K562 (cell line): ENCODE results near the gene RNLS. TPM values are rescaled to one million over a fixed set of nuclear protein-coding genes. Genes with fewer than 3 reads are reported as not detected.

Experiments
- ATAC-seq: fragments of 200-7000 bp; cut with Tn5 transposase; 3 replicates; pipeline ENCODE4 v1.9.1; 2020; ENCODE audit warnings: moderate library complexity
- BruUV-seq: library from RNA; stranded (reverse); fragments of 400-500 nt; replicated peaks from 2 replicates; lab custom pipeline; 2021; lab: Mats Ljungman, UMichigan
- CTCF ChIA-PET: fragments of 300-600 bp; formaldehyde crosslinking; extraction: SDS; loops from one replicate; lab custom pipeline; 2021; ENCODE audit warnings: low intra/inter-chr PET ratio; lab: Yijun Ruan, JAX
- POLR2A ChIA-PET: fragments of 300-600, 350-650 bp; sonication (Branson Sonifier 250); formaldehyde crosslinking; extraction: SDS; loops from one replicate; lab custom pipeline; 2021; ENCODE audit warnings: antibody characterized with exemption, inconsistent platforms; lab: Yijun Ruan, JAX
- DNase-seq, 4 experiments: peaks; one replicate each; pipeline versions ENCODE4 v3.0.0 to v3.0.0-alpha.2; 2011 to 2018; ENCODE audit warnings: low spot score in 3 of 4, mixed read lengths in 3 of 4; ENCODE audit errors: extremely low read depth in 1 of 4
- FAIRE-seq: peaks from 2 replicates; lab custom pipeline; 2011; peaks lifted over from hg19 to GRCh38; lab: Jason Lieb, UNC
- H2AFZ ChIP-seq: 2 replicates; pipeline ENCODE4 v1.6.0; 2011; ENCODE audit warnings: low read depth, low read length, control low read depth, inconsistent platforms
- H3K27ac ChIP-seq: fragments of 200-600 bp; 3 replicates; pipeline ENCODE4 v1.8.0; 2011; ENCODE audit warnings: low read depth, mild to moderate bottlenecking, control low read depth, inconsistent platforms, low read length, moderate library complexity, mixed read lengths; ENCODE audit errors: extremely low read depth
- H3K27me3 ChIP-seq, 2 experiments: fragments of 300-600 bp in 1 of 2; 2 replicates in 1 of 2; 3 replicates in 1 of 2; pipeline versions ENCODE4 v1.6.0 to v1.8.0; 2011; ENCODE audit warnings: inconsistent platforms in 2 of 2, low read length in 2 of 2, mild to moderate bottlenecking in 1 of 2, mixed read lengths in 1 of 2, moderate library complexity in 1 of 2; ENCODE audit not compliant: control insufficient read depth in 2 of 2, insufficient read depth in 2 of 2
- H3K36me3 ChIP-seq: fragments of 300-600 bp; 3 replicates; pipeline ENCODE4 v1.8.0; 2011; ENCODE audit warnings: mild to moderate bottlenecking, low read length, inconsistent platforms; ENCODE audit not compliant: control insufficient read depth, insufficient read depth
- H3K4me1 ChIP-seq, 2 experiments: fragments of 200-600 bp in 1 of 2; replicated peaks in 1 of 2; 2 replicates in 1 of 2; 3 replicates in 1 of 2; pipeline versions ENCODE4 v1.5.1 to v1.8.0; 2011; ENCODE audit warnings: inconsistent platforms in 2 of 2, low read length in 2 of 2, mild to moderate bottlenecking in 1 of 2, mixed read lengths in 1 of 2, moderate library complexity in 1 of 2; ENCODE audit not compliant: control insufficient read depth in 2 of 2, insufficient read depth in 2 of 2
- H3K4me2 ChIP-seq: 2 replicates; pipeline ENCODE4 v1.6.1; 2011; ENCODE audit warnings: low read length, control low read depth, inconsistent platforms, mixed read lengths; ENCODE audit not compliant: insufficient read depth
- H3K4me3 ChIP-seq: fragments of 200-600 bp; sonication (generic), shearing (Covaris generic); 2 replicates; pipeline ENCODE4 v1.5.1; 2016; ENCODE audit warnings: control low read depth, inconsistent platforms
- H3K79me2 ChIP-seq: fragments of 200-600 bp; 3 replicates; pipeline ENCODE4 v1.8.0; 2011; ENCODE audit warnings: low read length, inconsistent platforms; ENCODE audit not compliant: control insufficient read depth, insufficient read depth
- H3K9ac ChIP-seq, 2 experiments: 2 replicates each; pipeline versions ENCODE4 v1.6.0 to v1.6.1; 2011; ENCODE audit warnings: low read depth in 2 of 2, low read length in 2 of 2, control low read depth in 1 of 2, inconsistent platforms in 1 of 2, mild to moderate bottlenecking in 1 of 2, mixed read lengths in 1 of 2; ENCODE audit not compliant: insufficient read depth in 1 of 2
- H3K9me1 ChIP-seq: one replicate; pipeline ENCODE4 v1.6.0; 2011; ENCODE audit warnings: inconsistent platforms, mild to moderate bottlenecking, low read length, moderate library complexity; ENCODE audit not compliant: control insufficient read depth, insufficient read depth
- H3K9me3 ChIP-seq: replicated peaks from 2 replicates; pipeline ENCODE4 v1.5.1; 2011; ENCODE audit warnings: low read depth, low read length, inconsistent platforms; ENCODE audit not compliant: control insufficient read depth, insufficient read depth
- H4K20me1 ChIP-seq: replicated peaks from 2 replicates; pipeline ENCODE4 v1.6.1; 2011; ENCODE audit warnings: low read length, inconsistent platforms, mixed read lengths; ENCODE audit not compliant: control insufficient read depth, insufficient read depth
- CHD2 ChIP-seq: IDR thresholded peaks from 2 replicates; pipeline ENCODE4 v1.6.1; 2011; ENCODE audit warnings: low read depth, low read length
- EP300 ChIP-seq: IDR thresholded peaks from 2 replicates; pipeline ENCODE4 v1.6.1; 2012; ENCODE audit warnings: low read length, improper control_type of control experiment
- HNRNPK ChIP-seq: fragments of 200-400 bp; formaldehyde crosslinking; IDR thresholded peaks from one replicate; pipeline ENCODE4 v1.6.1; 2018; ENCODE audit warnings: mild to moderate bottlenecking, low read depth, low read length; ENCODE audit not compliant: poor library complexity, severe bottlenecking
- RBM14 ChIP-seq: fragments of 200-400 bp; formaldehyde crosslinking; IDR thresholded peaks from 2 replicates; pipeline ENCODE4 v1.6.1; 2018; ENCODE audit warnings: low read depth, mild to moderate bottlenecking, low read length, moderate library complexity, borderline replicate concordance; ENCODE audit not compliant: insufficient read depth
- SIN3B ChIP-seq: fragments of 450-650 bp; IDR thresholded peaks from 2 replicates; pipeline ENCODE4 v1.6.1; 2017; ENCODE audit warnings: low read depth, mild to moderate bottlenecking, moderate library complexity
- ZFP1 ChIP-seq: fragments of 450-650 bp; formaldehyde crosslinking; IDR thresholded peaks from 2 replicates; pipeline ENCODE4 v1.4.0; 2020; ENCODE audit warnings: mild to moderate bottlenecking, mixed read lengths
- ZNF311 ChIP-seq: fragments of 250-450 bp; sonication (Bioruptor Pico); IDR thresholded peaks from 2 replicates; pipeline ENCODE4 v1.4.0; 2020; ENCODE audit warnings: mild to moderate bottlenecking, moderate library complexity
- ZNF589 ChIP-seq: fragments of 200-800 bp; sonication (Bioruptor generic); IDR thresholded peaks from 2 replicates; pipeline ENCODE4 v1.6.1; 2016; ENCODE audit warnings: low read depth, missing genetic modification characterization, missing compliant biosample characterization
- ZZZ3 ChIP-seq: fragments of 450-650 bp; IDR thresholded peaks from 2 replicates; pipeline ENCODE4 v1.6.1; 2016; ENCODE audit warnings: antibody characterized with exemption, mild to moderate bottlenecking, moderate library complexity
- WGBS: fragments of 100-300 bp; shearing (Covaris generic); methylation state at CpG from one replicate; pipeline ENCODE4 v1.1.6; 2016; ENCODE audit warnings: low coverage, mixed read lengths; ENCODE audit not compliant: insufficient coverage; ENCODE audit errors: missing lambda C conversion rate; 5-methylcytosine and 5-hydroxymethylcytosine counted together
- in situ Hi-C: fragments of 300-500 bp; cut with MboI; formaldehyde crosslinking; loops from 4 replicates; pipeline ENCODE4 v1.15.0; 2018; ENCODE audit warnings: inconsistent platforms, mixed read lengths
- intact Hi-C: fragments of 100-400 bp; cut with micrococcal nuclease; formaldehyde crosslinking; loops from 2 replicates; pipeline ENCODE4 v1.14.2; 2022
- polyA plus RNA-seq, 8 experiments: library from polyadenylated mRNA; depleted of rRNA in 4 of 8; stranded (reverse) in 5 of 8; unstranded in 3 of 8; fragments of >200 nt; fragmentation: Nextera tagmentation in 2 of 8; fragmentation: Illumina TruSeq in 1 of 8; extraction: Ambion mirVana in 2 of 8; extraction: Trizol in 1 of 8; gene quantifications; 2 replicates each; pipeline versions ENCODE4 v1.2.1 to v1.2.3, GENCODE V29; 2011 to 2014; ENCODE audit warnings: inconsistent platforms in 1 of 8, missing spikeins in 1 of 8
- total RNA-seq, 7 experiments: library from RNA; depleted of rRNA in 6 of 7; stranded (reverse); fragments of >200 nt in 6 of 7; fragmentation: Illumina TruSeq in 2 of 7; extraction: Trizol in 2 of 7; gene quantifications; 2 replicates each; pipeline versions ENCODE4 v1.2.1 to v1.2.3, GENCODE V29; 2011 to 2021; ENCODE audit warnings: low replicate concordance in 1 of 7
- TF ChIP-seq, protein P1 (sequence below), 2 experiments: fragments of 450-650 bp in 1 of 2; IDR thresholded peaks; 2 replicates each; pipeline ENCODE4 v1.6.1; 2011 to 2017; ENCODE audit warnings: low read depth in 2 of 2, antibody characterized with exemption in 1 of 2, borderline replicate concordance in 1 of 2, low read length in 1 of 2, mild to moderate bottlenecking in 1 of 2, mixed read lengths in 1 of 2; ENCODE audit not compliant: control insufficient read depth in 1 of 2
- TF ChIP-seq, protein P2 (sequence below), 2 experiments: IDR thresholded peaks; 2 replicates each; pipeline ENCODE4 v1.6.1; 2011; ENCODE audit warnings: borderline replicate concordance in 1 of 2, control low read depth in 1 of 2, low read depth in 1 of 2, low read length in 1 of 2, mild to moderate bottlenecking in 1 of 2, mixed read lengths in 1 of 2, moderate library complexity in 1 of 2; ENCODE audit not compliant: insufficient read depth in 1 of 2, insufficient read length in 1 of 2, poor library complexity in 1 of 2, severe bottlenecking in 1 of 2; ENCODE audit errors: extremely low read depth in 1 of 2

Gene RNLS
- total and polyA plus RNA-seq, 9 of the 15 experiments (the other 6 are each of a cell fraction or from before 2014, with no cell fraction given), result 0.14 to 0.72 (median 0.41) TPM; not detected in 3

DNA sequence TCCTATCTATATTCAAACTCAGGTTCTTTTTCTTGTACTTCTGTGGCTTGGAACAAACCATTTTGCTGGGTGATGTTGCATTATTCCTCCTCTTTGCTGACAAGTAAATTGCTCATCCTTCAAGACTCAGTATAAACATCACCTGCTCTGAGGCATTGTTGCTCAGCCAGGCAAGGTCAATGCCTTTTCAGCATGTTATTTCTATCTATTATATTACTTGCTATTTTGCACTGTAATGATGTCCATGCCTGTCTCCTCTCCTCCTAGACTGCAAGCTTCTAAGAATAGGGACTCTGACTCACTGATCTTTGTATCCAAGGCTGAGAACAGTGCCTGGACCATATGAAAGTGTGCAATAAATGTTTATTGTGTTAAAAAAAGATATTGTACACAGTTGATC is 293.8 kb downstream of the RNLS start:
- Histone ChIP-seq H3K4me2 (no peak overlapping the region), H2AFZ (no peak overlapping the region), H3K4me3 (no peak overlapping the region), H4K20me1 (no peaks in the 10 kb centered on the region), H3K9me1 (no peaks in the 10 kb centered on the region), H3K27me3 (no peaks in the 10 kb centered on the region), H3K27ac (no peak overlapping the region), H3K9me3 (no peaks in the 10 kb centered on the region), H3K4me1 (no peaks in the 10 kb centered on the region), H3K79me2 (no peaks in the 10 kb centered on the region), H3K9ac (no peak overlapping the region), H3K36me3 (no peaks in the 10 kb centered on the region)
- TF ChIP-seq ZNF589 (CRISPR knock-in tag), result no peak
- no peak for TF ChIP-seq ZNF311 (CRISPR knock-in tag)
- TF ChIP-seq ZZZ3, result no peak
- CTCF ChIA-PET, result no interaction called here
- no peak for DNase-seq
- no peak for FAIRE-seq
- BruUV-seq, result no TSS peak
- intact Hi-C loops, result no loop called here
- no peak for ATAC-seq
- POLR2A ChIA-PET, result no interaction called here
- in situ Hi-C loops, result no loop called here

DNA sequence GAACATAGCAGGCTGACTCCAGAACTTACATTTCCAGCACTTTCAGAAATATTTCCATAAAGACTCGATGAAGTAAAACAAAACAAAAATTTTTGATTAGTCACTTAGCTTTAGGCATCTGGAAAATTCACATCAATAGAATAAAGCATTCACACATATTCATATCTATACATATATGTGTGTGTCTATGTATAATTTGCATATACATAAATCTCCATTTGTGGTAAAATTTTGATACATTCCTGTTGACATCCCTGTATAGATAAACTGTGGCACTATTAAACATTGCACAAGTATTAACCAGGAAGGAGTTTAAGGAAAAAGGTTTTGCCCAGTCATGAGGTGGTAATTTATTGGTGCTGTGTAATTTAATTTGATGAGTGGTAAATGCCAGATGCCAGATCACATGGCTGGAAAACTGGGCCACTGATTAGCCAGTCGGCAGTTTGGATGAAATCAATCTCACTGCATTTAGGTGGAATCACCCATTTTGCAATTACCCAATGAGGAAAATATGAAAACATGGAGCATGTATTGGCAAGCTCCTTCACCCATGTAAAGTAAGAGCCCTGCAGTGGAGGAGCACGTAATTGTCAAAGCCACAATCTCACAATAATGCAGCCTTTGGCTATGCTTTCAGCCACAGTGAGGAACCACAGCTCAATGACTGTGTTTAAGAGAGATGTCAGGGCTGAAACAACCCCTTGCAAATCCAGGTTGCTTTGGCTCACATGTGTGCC is 294.6 kb downstream of the RNLS start:
- WGBS, result 0% methylated on average over 3 of the region's 3 CpGs
- TF ChIP-seq, protein P1, sequence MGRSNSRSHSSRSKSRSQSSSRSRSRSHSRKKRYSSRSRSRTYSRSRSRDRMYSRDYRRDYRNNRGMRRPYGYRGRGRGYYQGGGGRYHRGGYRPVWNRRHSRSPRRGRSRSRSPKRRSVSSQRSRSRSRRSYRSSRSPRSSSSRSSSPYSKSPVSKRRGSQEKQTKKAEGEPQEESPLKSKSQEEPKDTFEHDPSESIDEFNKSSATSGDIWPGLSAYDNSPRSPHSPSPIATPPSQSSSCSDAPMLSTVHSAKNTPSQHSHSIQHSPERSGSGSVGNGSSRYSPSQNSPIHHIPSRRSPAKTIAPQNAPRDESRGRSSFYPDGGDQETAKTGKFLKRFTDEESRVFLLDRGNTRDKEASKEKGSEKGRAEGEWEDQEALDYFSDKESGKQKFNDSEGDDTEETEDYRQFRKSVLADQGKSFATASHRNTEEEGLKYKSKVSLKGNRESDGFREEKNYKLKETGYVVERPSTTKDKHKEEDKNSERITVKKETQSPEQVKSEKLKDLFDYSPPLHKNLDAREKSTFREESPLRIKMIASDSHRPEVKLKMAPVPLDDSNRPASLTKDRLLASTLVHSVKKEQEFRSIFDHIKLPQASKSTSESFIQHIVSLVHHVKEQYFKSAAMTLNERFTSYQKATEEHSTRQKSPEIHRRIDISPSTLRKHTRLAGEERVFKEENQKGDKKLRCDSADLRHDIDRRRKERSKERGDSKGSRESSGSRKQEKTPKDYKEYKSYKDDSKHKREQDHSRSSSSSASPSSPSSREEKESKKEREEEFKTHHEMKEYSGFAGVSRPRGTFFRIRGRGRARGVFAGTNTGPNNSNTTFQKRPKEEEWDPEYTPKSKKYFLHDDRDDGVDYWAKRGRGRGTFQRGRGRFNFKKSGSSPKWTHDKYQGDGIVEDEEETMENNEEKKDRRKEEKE (IDR thresholded peaks at IDR 0.05; ENCODE audit: borderline replicate concordance in 1 of 2, control insufficient read depth in 1 of 2, low read depth in 2 of 2, low read length in 1 of 2), result no peak
- no peak for TF ChIP-seq SIN3B
- TF ChIP-seq EP300, result no peak
- no peak for TF ChIP-seq RBM14
- TF ChIP-seq CHD2, result no peak
- TF ChIP-seq, protein P2, sequence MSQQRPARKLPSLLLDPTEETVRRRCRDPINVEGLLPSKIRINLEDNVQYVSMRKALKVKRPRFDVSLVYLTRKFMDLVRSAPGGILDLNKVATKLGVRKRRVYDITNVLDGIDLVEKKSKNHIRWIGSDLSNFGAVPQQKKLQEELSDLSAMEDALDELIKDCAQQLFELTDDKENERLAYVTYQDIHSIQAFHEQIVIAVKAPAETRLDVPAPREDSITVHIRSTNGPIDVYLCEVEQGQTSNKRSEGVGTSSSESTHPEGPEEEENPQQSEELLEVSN (IDR thresholded peaks at IDR 0.05; ENCODE audit: borderline replicate concordance in 1 of 2, extremely low read depth in 1 of 2, insufficient read depth in 1 of 2, insufficient read length in 1 of 2, low read depth in 1 of 2, low read length in 1 of 2, poor library complexity in 1 of 2, severe bottlenecking in 1 of 2), result no peak
- no peak for TF ChIP-seq HNRNPK
- no peak for TF ChIP-seq ZFP1 (CRISPR knock-in tag)

More for the DNA sequence above, 294.6 kb downstream of the RNLS start:
- intact Hi-C loops (no loop called here), in situ Hi-C loops (no loop called here)
- H4K20me1 ChIP-seq, result no peaks in the 10 kb centered on the region
- no peak for ATAC-seq
- no peak overlapping the region for H3K27ac ChIP-seq
- no peaks in the 10 kb centered on the region for H3K36me3 ChIP-seq
- H3K9me3 ChIP-seq, result no peaks in the 10 kb centered on the region
- ChIA-PET POLR2A (no interaction called here), CTCF (no interaction called here)
- FAIRE-seq, result no peak
- no peaks in the 10 kb centered on the region for H3K27me3 ChIP-seq
- H3K4me2 ChIP-seq, result no peak overlapping the region
- H3K9me1 ChIP-seq, result no peaks in the 10 kb centered on the region
- no peaks in the 10 kb centered on the region for H3K79me2 ChIP-seq
- H3K4me1 ChIP-seq, result no peaks in the 10 kb centered on the region
- DNase-seq, result no peak
- BruUV-seq, result no TSS peak
- no peak overlapping the region for H2AFZ ChIP-seq
- no peak overlapping the region for H3K9ac ChIP-seq
- H3K4me3 ChIP-seq, result no peak overlapping the region
